H1 (cell line): ENCODE results near the gene ATP8B3. TPM values are rescaled to one million over a fixed set of nuclear protein-coding genes. Genes with fewer than 3 reads are reported as not detected.

ENCODE experiments used
- CTCF ChIA-PET: fragments of 300-600 bp; sonication (Branson Sonifier 250); formaldehyde crosslinking; loops from one replicate; lab custom pipeline; 2021; ENCODE audit not compliant: partially characterized antibody; lab: Charles Lee
- POLR2A ChIA-PET: fragments of 300-600 bp; sonication (Branson Sonifier 250); formaldehyde crosslinking; loops from one replicate; lab custom pipeline; 2021; ENCODE audit warnings: inconsistent platforms; ENCODE audit not compliant: partially characterized antibody; lab: Charles Lee
- DNase-seq, 2 experiments: peaks; one replicate each; pipeline versions ENCODE4 v3.0.0 to v3.0.0-alpha.2; 2010 to 2022; ENCODE audit warnings: low spot score in 2 of 2, low read depth in 1 of 2, mixed read lengths in 1 of 2
- FAIRE-seq: peaks from 2 replicates; lab custom pipeline; 2011; peaks lifted over from hg19 to GRCh38; lab: Jason Lieb, UNC
- H2AFZ ChIP-seq: 2 replicates; pipeline ENCODE4 v1.8.1; 2012; ENCODE audit warnings: low read length, inconsistent platforms
- H2AK5ac ChIP-seq: 2 replicates; pipeline ENCODE4 v1.6.1; 2013; ENCODE audit warnings: low read depth, low read length
- H2BK120ac ChIP-seq: replicated peaks from 2 replicates; pipeline ENCODE3; 2013; ENCODE audit warnings: low read depth, low read length, inconsistent platforms
- H2BK12ac ChIP-seq: 2 replicates; pipeline ENCODE4 v1.6.1; 2013; ENCODE audit warnings: low read depth, low read length
- H2BK15ac ChIP-seq: 2 replicates; pipeline ENCODE4 v1.6.1; 2013; ENCODE audit warnings: low read length
- H2BK20ac ChIP-seq: 2 replicates; pipeline ENCODE4 v1.6.1; 2013; ENCODE audit warnings: low read length
- H2BK5ac ChIP-seq: 2 replicates; pipeline ENCODE4 v1.6.1; 2013; ENCODE audit warnings: low read depth, low read length
- H3K14ac ChIP-seq: 2 replicates; pipeline ENCODE4 v1.6.1; 2013; ENCODE audit warnings: inconsistent platforms; ENCODE audit not compliant: insufficient read length
- H3K18ac ChIP-seq: 2 replicates; pipeline ENCODE4 v1.6.1; 2013; ENCODE audit warnings: low read length; ENCODE audit errors: extremely low read depth
- H3K23ac ChIP-seq: 2 replicates; pipeline ENCODE4 v1.6.1; 2013; ENCODE audit warnings: inconsistent platforms; ENCODE audit not compliant: insufficient read length
- H3K23me2 ChIP-seq: 2 replicates; pipeline ENCODE4 v1.6.1; 2013; ENCODE audit warnings: low read depth, low read length
- H3K27ac ChIP-seq: 2 replicates; pipeline ENCODE4 v1.6.1; 2011; ENCODE audit warnings: low read depth, low read length, inconsistent platforms
- H3K27me3 ChIP-seq, 4 experiments: replicated peaks in 1 of 4; 1 replicate in 1 of 4; 2 replicates in 3 of 4; pipeline versions ENCODE4 v1.6.1 to v1.8.1; 2011 to 2013; ENCODE audit warnings: low read length in 3 of 4, mild to moderate bottlenecking in 3 of 4, inconsistent platforms in 2 of 4, mixed read lengths in 2 of 4, moderate library complexity in 1 of 4; ENCODE audit not compliant: control insufficient read depth in 3 of 4, insufficient read depth in 3 of 4; ENCODE audit errors: extremely low read depth in 1 of 4
- H3K36me3 ChIP-seq, 4 experiments: 2 replicates each; pipeline versions ENCODE4 v1.6.1 to v1.8.1; 2011 to 2013; ENCODE audit warnings: mild to moderate bottlenecking in 4 of 4, low read length in 3 of 4, moderate library complexity in 2 of 4, control low read depth in 1 of 4, inconsistent platforms in 1 of 4; ENCODE audit not compliant: insufficient read depth in 4 of 4, control insufficient read depth in 2 of 4
- H3K4ac ChIP-seq: replicated peaks from 2 replicates; pipeline ENCODE3; 2013; ENCODE audit warnings: low read length, low read depth, mixed read lengths, inconsistent platforms; ENCODE audit not compliant: insufficient read length
- H3K4me1 ChIP-seq, 4 experiments: replicated peaks in 1 of 4; 1 replicate in 1 of 4; 2 replicates in 3 of 4; pipeline versions ENCODE4 v1.6.1 to v1.8.1; 2011 to 2013; ENCODE audit warnings: low read length in 3 of 4, inconsistent platforms in 2 of 4, mixed read lengths in 1 of 4; ENCODE audit not compliant: insufficient read depth in 4 of 4, control insufficient read depth in 3 of 4
- H3K4me2 ChIP-seq, 2 experiments: 2 replicates each; pipeline versions ENCODE4 v1.6.1 to v1.8.1; 2011 to 2013; ENCODE audit warnings: low read depth in 2 of 2, low read length in 2 of 2, control low read depth in 1 of 2, inconsistent platforms in 1 of 2, mild to moderate bottlenecking in 1 of 2; ENCODE audit not compliant: insufficient read depth in 1 of 2
- H3K4me3 ChIP-seq, 4 experiments: fragments of 200-600, 300-600 bp in 1 of 4; sonication (generic), shearing (Covaris generic), sonication (Bioruptor Twin) in 1 of 4; 2 replicates each; pipeline versions ENCODE4 v1.5.1 to v1.8.1; 2011 to 2016; ENCODE audit warnings: low read length in 4 of 4, low read depth in 3 of 4, control low read depth in 2 of 4, inconsistent platforms in 2 of 4, mild to moderate bottlenecking in 2 of 4, mixed read lengths in 1 of 4, moderate library complexity in 1 of 4; ENCODE audit not compliant: insufficient read depth in 2 of 4; ENCODE audit errors: extremely low read depth in 1 of 4
- H3K56ac ChIP-seq: replicated peaks from 2 replicates; pipeline ENCODE3; 2013; ENCODE audit warnings: low read depth, mild to moderate bottlenecking, mixed read lengths, low read length, inconsistent platforms; ENCODE audit not compliant: insufficient read length
- H3K79me1 ChIP-seq: 2 replicates; pipeline ENCODE4 v1.6.1; 2013; ENCODE audit warnings: low read depth, low read length, control low read depth
- H3K79me2 ChIP-seq, 2 experiments: 2 replicates each; pipeline versions ENCODE4 v1.6.1 to v1.8.1; 2012 to 2013; ENCODE audit warnings: low read length in 2 of 2, mild to moderate bottlenecking in 2 of 2, inconsistent platforms in 1 of 2; ENCODE audit not compliant: insufficient read depth in 2 of 2, control insufficient read depth in 1 of 2
- H3K9ac ChIP-seq, 4 experiments: replicated peaks in 1 of 4; 1 replicate in 1 of 4; 2 replicates in 3 of 4; pipeline versions ENCODE4 v1.6.1 to v1.8.1; 2011 to 2013; ENCODE audit warnings: low read depth in 3 of 4, low read length in 3 of 4, control low read depth in 2 of 4, mild to moderate bottlenecking in 2 of 4, moderate library complexity in 2 of 4, inconsistent platforms in 1 of 4; ENCODE audit errors: extremely low read depth in 1 of 4
- H3K9me3 ChIP-seq, 2 experiments: 2 replicates each; pipeline versions ENCODE4 v1.6.1 to v1.8.1; 2012 to 2013; ENCODE audit warnings: mild to moderate bottlenecking in 2 of 2, moderate library complexity in 2 of 2, control low read depth in 1 of 2, inconsistent platforms in 1 of 2, low read depth in 1 of 2, low read length in 1 of 2, mixed read lengths in 1 of 2; ENCODE audit not compliant: insufficient read depth in 2 of 2
- H4K20me1 ChIP-seq, 2 experiments: replicated peaks in 1 of 2; 2 replicates each; pipeline versions ENCODE3 to v1.8.1; 2011 to 2013; ENCODE audit warnings: inconsistent platforms in 2 of 2, low read length in 2 of 2, mild to moderate bottlenecking in 1 of 2; ENCODE audit not compliant: insufficient read depth in 2 of 2, control insufficient read depth in 1 of 2
- H4K5ac ChIP-seq: 2 replicates; pipeline ENCODE4 v1.6.1; 2013; ENCODE audit warnings: low read length, low read depth, mixed read lengths, inconsistent platforms; ENCODE audit not compliant: insufficient read length
- H4K8ac ChIP-seq: 2 replicates; pipeline ENCODE4 v1.8.0; 2013; ENCODE audit warnings: mild to moderate bottlenecking, moderate library complexity, low read length, inconsistent platforms; ENCODE audit not compliant: insufficient read depth; ENCODE audit errors: extremely low read depth
- H4K91ac ChIP-seq: replicated peaks from 2 replicates; pipeline ENCODE3; 2013; ENCODE audit warnings: low read length, mixed read lengths, inconsistent platforms; ENCODE audit not compliant: insufficient read length
- ASH2L ChIP-seq: fragments of 200-600, 300-600 bp; sonication (generic); IDR thresholded peaks from one replicate; pipeline ENCODE4 v1.7.1; 2017; ENCODE audit warnings: low read length
- BACH1 ChIP-seq: IDR thresholded peaks from 2 replicates; pipeline ENCODE4 v1.6.1; 2012; ENCODE audit warnings: low read length, improper control_type of control experiment
- BCL11A ChIP-seq, 2 experiments: IDR thresholded peaks; one replicate each; pipeline ENCODE4 v1.6.1; 2011; ENCODE audit warnings: low read depth in 2 of 2, low read length in 2 of 2, mild to moderate bottlenecking in 2 of 2
- CBX8 ChIP-seq: fragments of 300-800, 300-1000 bp; sonication (generic); IDR thresholded peaks from 2 replicates; pipeline ENCODE4 v1.7.1; 2016; ENCODE audit warnings: low read depth, low read length, borderline replicate concordance
- CEBPB ChIP-seq: IDR thresholded peaks from 2 replicates; pipeline ENCODE4 v1.6.1; 2012; ENCODE audit warnings: low read depth, low read length
- EP300 ChIP-seq, 2 experiments: IDR thresholded peaks; 1 replicate in 1 of 2; 2 replicates in 1 of 2; pipeline ENCODE4 v1.6.1; 2011 to 2012; ENCODE audit warnings: low read depth in 2 of 2, low read length in 2 of 2, mild to moderate bottlenecking in 2 of 2, borderline replicate concordance in 1 of 2, inconsistent platforms in 1 of 2, moderate library complexity in 1 of 2
- JUN ChIP-seq: IDR thresholded peaks from 2 replicates; pipeline ENCODE4 v1.6.1; 2011; ENCODE audit warnings: low read depth, mild to moderate bottlenecking, improper control_type of control experiment, low read length
- KDM1A ChIP-seq: fragments of 200-600, 300-600 bp; sonication (generic); IDR thresholded peaks from 2 replicates; pipeline ENCODE4 v1.7.1; 2016; ENCODE audit warnings: mild to moderate bottlenecking, low read length, borderline replicate concordance
- RFX5 ChIP-seq: IDR thresholded peaks from 2 replicates; pipeline ENCODE4 v1.6.1; 2011; ENCODE audit warnings: low read depth, low read length, improper control_type of control experiment, borderline replicate concordance
- RXRA ChIP-seq: IDR thresholded peaks from 2 replicates; pipeline ENCODE4 v1.6.1; 2011; ENCODE audit warnings: low read depth, mild to moderate bottlenecking, low read length, moderate library complexity; ENCODE audit not compliant: insufficient read depth
- SIRT6 ChIP-seq: IDR thresholded peaks from one replicate; pipeline ENCODE4 v1.7.1; 2012; ENCODE audit warnings: low read length, inconsistent platforms
- TAF7 ChIP-seq: optimal IDR thresholded peaks from 2 replicates; pipeline ENCODE3; 2011; ENCODE audit warnings: low read depth, mild to moderate bottlenecking, inconsistent platforms, low read length, moderate library complexity, borderline replicate concordance
- YY1 ChIP-seq: IDR thresholded peaks from 2 replicates; pipeline ENCODE4 v1.6.1; 2011; ENCODE audit warnings: low read depth, mild to moderate bottlenecking, low read length
- ZNF274 ChIP-seq: IDR thresholded peaks from 2 replicates; pipeline ENCODE4 v1.7.0; 2012; ENCODE audit warnings: low read length, borderline replicate concordance; ENCODE audit errors: extremely low read depth
- WGBS, 2 experiments: shearing (Covaris generic) in 1 of 2; methylation state at CpG; one replicate each; pipeline versions ENCODE4 v1.1.6 to v1.1.7; 2013 to 2015; ENCODE audit warnings: low lambda C conversion rate in 2 of 2, mixed read lengths in 2 of 2, inconsistent platforms in 1 of 2, low coverage in 1 of 2, missing lambda C conversion rate in 1 of 2; ENCODE audit not compliant: insufficient replicate concordance in 2 of 2, insufficient coverage in 1 of 2, insufficient read length in 1 of 2; ENCODE audit errors: extremely low coverage in 1 of 2, missing lambda C conversion rate in 1 of 2; 5-methylcytosine and 5-hydroxymethylcytosine counted together
- polyA plus RNA-seq, 7 experiments: library from polyadenylated mRNA; depleted of rRNA in 3 of 7; stranded (reverse) in 5 of 7; unstranded in 2 of 7; fragments of >200 nt in 5 of 7; fragments of 200-250 nt in 2 of 7; gene quantifications; 1 replicate in 5 of 7; 2 replicates in 1 of 7; 4 replicates in 1 of 7; pipeline versions ENCODE4 v1.2.1 to v1.2.3, GENCODE V29; 2011 to 2013; ENCODE audit warnings: missing spikeins in 2 of 7, mixed read lengths in 2 of 7
- total RNA-seq: library from RNA; stranded (reverse); fragmentation: NEBNext Ultra II Directional; extraction: Animal tissue kit (Norgen Biotek cat#: 25700); gene quantifications from 2 replicates; pipeline ENCODE4 v1.2.1, GENCODE V29; 2021
- TF ChIP-seq, protein P1 (sequence below): IDR thresholded peaks from 2 replicates; pipeline ENCODE4 v1.6.1; 2012; ENCODE audit warnings: inconsistent platforms

The ATP8B3 gene
- total and polyA plus RNA-seq, 2 of the 8 experiments (the other 6 are each of a cell fraction or from before 2014, with no cell fraction given): 4.1 to 9.3 TPM

DNA sequence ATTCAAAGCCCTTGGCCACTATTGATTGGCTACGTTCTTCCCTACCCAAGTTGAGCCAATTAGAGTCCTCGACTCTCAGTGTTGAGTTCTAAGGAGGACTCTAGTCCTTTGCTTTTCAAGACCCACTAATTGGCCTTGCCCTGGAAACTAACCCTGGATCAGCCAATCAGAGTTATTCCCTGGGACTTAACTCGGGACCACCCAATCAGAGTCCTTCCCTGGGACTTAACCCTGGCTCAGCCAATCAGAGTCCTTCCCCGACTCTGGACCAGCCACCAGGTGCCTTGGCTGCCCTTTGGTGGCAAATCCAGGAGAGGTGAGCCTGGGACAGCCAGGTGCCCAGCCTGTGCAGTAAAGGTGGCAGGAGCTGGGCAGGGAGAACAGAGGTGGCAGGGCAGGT lies 28.7 kb downstream of the ATP8B3 start:
- Histone ChIP-seq H3K9ac (no peak overlapping the region), H3K18ac (no peak overlapping the region), H3K56ac (no peak overlapping the region), H3K23ac (no peak overlapping the region), H3K4me3 (no peak overlapping the region), H4K20me1 (peaks cover 0 to 2% of the 10 kb centered on the region in 2 experiments), H3K4me1 (0 out of 7 replicates have a peak, but pooled peaks cover 0 to 3% (median 0%) of the 10 kb centered on the region in 4 experiments), H3K4ac (no peak overlapping the region), H3K27me3 (peaks cover 4 to 33% (median 30%) of the 10 kb centered on the region in 4 experiments), H3K4me2 (no peak overlapping the region), H4K91ac (no peak overlapping the region), H2BK15ac (no peak overlapping the region), H3K79me1 (no peaks in the 10 kb centered on the region), H3K36me3 (no peaks in the 10 kb centered on the region), H3K23me2 (no peaks in the 10 kb centered on the region), H4K8ac (no peak overlapping the region), H4K5ac (no peak overlapping the region), H3K79me2 (no peaks in the 10 kb centered on the region), H2AFZ (no peak overlapping the region), H3K27ac (no peak overlapping the region), H2AK5ac (no peak overlapping the region), H3K9me3 (peaks cover 5 to 6% of the 10 kb centered on the region in 2 experiments; a peak in 2 of 4 replicates), H3K14ac (no peak overlapping the region), H2BK120ac (no peak overlapping the region), H2BK20ac (no peak overlapping the region), H2BK12ac (no peak overlapping the region), H2BK5ac (no peak overlapping the region)
- FAIRE-seq (no peak), DNase-seq (no peak)
- POLR2A ChIA-PET: interaction anchor here (1.5 kb wide), 1 partner anchor 16 kb away, joined by 3 read pairs; no protein-coding TSS in a partner anchor
- CTCF ChIA-PET: interaction anchor here (0.9 to 7.2 kb wide), 13 partner anchors 8 to 237 kb away, joined by 4 to 150 read pairs (median 11); no protein-coding TSS in a partner anchor
- WGBS, 2 experiments: 82% methylated on average over 4 of the region's 4 CpGs; no CpG with 5 or more reads in 1 of the 2 experiments
- TF ChIP-seq BCL11A (IDR thresholded peaks at IDR 0.05; ENCODE audit: low read depth in 2 of 2, low read length in 2 of 2): no peak
- TF ChIP-seq SIRT6: no peak
- no peak for TF ChIP-seq CBX8
- no peak for TF ChIP-seq ZNF274
- no peak for TF ChIP-seq ASH2L
- TF ChIP-seq CEBPB: no peak
- no peak for TF ChIP-seq BACH1
- TF ChIP-seq KDM1A: no peak
- no peak for TF ChIP-seq EP300 (IDR thresholded peaks at IDR 0.05; ENCODE audit: borderline replicate concordance in 1 of 2, low read depth in 2 of 2, low read length in 2 of 2)
- TF ChIP-seq, protein P1, sequence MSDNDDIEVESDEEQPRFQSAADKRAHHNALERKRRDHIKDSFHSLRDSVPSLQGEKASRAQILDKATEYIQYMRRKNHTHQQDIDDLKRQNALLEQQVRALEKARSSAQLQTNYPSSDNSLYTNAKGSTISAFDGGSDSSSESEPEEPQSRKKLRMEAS: no peak
- TF ChIP-seq RXRA: no peak
- TF ChIP-seq RFX5: no peak
- no peak for TF ChIP-seq TAF7
- TF ChIP-seq YY1: no peak
- no peak for TF ChIP-seq JUN
